MV-4-11 (cell line): ENCODE data around the gene KCNK10.

Experiments used
- DNase-seq: peaks from one replicate; lab custom pipeline; 2025; lab: John Stamatoyannopoulos, UW

KCNK10 gene

DNA sequence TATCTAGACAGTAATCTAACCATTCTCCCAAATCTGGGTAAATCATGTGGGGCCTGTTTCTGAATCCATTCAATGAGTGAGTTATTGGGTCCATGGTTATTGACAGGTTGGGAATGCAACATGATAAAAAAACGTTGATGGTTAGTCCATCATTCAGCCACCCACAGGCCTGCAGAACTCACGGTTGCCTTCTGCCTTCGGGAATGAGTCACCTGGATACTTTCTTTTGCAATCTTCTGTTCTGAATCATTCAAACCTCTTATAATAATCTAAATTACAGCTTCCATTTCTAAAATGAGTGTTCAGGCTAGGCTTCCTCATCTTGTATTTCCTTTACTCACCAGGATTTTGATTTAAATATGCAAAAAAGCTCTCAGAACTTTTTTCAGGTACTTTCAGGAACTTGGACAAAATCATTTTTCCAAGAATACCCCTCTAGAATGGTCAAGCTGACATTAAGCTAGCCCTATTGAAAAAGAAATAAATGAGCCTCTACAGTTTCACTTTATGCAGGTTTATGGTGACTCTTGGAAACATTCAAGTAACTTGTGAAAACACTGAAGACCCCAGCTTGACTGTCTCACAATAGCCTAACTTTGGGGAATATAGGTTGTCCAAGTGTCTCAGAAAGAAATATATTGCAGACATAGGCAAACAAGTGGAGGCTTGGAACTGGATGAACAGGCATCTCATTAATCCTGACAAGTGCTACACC lies 94.4 kb downstream of the KCNK10 start:
- no peak for DNase-seq

- no peak for DNase-seq
These were observed 95.4 kb downstream of the KCNK10 start for GRCh38 chr14:88227693-88228092.

DNA sequence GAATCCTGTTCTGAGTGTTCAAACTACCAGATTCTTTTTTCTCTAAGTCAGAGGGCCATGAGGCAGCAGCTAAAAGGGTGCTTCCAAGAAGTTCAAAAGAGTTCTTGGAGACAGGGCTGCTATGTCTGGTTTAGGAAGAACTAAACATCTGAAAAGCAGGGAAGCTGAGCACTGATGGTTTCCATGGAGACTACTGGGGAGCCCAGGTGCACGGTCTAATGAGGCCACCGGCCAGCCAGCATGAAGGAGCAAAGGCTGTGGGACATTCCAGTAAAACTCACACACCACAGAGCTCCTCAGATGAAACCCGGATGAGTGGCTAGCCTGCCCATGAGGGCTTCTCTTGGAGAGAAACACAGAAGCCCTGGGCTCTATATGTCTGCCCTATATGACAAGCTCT lies 97.3 kb downstream of the KCNK10 start:
- no peak for DNase-seq

DNA sequence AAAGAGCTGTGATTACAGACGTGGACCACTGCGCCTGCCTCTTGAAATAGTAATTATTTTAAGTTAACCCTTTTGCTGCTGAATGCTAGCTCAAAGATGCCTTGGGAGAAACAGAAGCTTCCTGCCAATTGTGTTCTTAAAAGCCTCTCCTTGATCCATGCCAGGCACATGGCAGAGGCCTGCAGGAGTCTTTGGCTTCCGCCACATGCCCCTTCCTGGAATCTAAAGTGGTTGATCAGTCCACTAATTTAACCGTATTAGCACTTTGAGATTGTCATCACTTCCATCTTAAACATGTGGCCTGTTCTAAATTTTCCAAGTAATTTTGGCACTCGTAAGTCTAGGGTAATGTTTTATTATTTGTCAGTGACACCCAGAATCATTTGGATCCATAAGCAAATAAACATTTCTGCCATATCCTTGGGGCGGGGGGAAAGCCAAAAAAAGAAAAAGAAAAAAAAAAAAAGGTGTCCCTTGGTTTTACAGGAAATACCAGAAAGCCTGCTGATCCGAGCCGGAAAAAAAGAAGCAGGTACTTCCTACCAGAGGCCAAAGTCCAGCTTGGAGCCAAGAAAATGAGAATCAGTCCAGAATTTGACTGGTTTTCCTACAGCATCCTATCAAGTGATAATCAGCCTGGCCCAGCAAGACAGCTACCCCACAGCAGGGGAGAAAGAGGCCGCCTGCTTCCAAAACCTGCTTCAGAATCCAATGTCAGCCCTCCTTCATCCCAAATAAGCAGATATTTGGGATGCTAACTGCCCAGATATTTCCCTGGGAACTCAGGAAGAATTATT lies 104.8 kb downstream of the KCNK10 start:
- DNase-seq: no peak

DNA sequence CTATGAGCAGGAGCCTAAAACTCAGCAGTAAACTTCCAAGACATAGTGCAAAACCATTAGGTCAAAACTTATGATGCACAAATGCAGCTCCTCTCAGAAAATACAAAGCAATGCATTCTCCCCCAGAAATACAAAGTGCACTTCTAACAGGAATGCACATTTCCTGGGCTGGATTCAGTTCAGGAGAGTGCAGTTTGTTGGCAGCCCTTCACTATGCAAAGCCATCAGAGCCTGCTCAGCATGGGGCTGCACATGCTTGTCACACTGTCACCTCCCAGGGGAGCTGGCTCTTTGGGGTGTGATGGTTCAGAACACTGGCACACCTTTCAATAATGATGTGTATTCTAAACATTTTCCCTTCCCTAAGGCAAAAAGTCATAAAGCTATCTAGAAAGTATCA lies 110.4 kb downstream of the KCNK10 start:
- DNase-seq: no peak

DNA sequence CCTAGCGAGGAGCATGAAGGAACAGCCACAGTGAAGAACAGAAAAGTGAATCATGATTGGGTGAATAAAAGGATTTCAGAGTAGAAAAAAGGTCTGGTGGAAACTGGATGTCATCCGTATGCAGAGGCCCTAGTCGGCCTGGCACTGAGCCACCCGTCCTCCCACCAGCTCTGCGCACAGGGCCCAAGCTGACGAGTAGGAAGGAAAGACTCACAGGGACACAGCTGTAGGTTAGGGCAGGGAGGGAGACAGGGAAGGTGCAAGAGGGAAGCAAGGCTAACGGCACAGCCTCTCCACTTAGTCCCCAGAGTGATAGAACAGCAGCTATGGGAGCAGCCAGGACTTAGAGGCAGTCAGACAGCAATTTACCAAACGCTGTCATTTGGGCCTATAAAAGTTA lies 112.6 kb downstream of the KCNK10 start:
- no peak for DNase-seq

GRCh38 chr14:88209273-88209672 lies 113.8 kb downstream of the KCNK10 start:
- no peak for DNase-seq

GRCh38 chr14:88208858-88209257 lies 114.2 kb downstream of the KCNK10 start:
- DNase-seq: no peak

- DNase-seq: no peak
These were observed 118.8 kb downstream of the KCNK10 start for GRCh38 chr14:88204221-88204620.

DNA sequence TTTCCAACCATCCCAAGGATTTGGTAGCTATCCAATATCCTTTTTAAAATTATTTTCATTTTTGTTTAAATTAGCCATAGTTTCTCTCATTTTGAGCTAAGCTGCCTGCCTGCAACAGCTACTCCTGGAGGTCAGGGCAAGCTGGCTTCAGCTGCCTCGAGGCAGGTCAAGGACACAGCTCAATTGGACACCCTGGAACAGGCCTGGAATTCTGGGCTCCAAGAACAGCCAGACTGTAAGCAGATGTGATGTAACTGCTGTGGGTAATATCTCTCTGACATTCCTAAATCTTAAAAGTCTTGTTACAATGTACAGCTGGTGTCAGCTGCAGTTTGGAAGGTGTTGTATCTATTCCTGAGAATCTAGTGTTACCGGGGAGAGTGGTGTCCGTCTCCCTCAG lies 119.8 kb downstream of the KCNK10 start:
- no peak for DNase-seq

GRCh38 chr14:88202286-88202685 lies 120.8 kb downstream of the KCNK10 start:
- DNase-seq: no peak

- DNase-seq: no peak
These were observed 121.2 kb downstream of the KCNK10 start for GRCh38 chr14:88201851-88202250.

DNA sequence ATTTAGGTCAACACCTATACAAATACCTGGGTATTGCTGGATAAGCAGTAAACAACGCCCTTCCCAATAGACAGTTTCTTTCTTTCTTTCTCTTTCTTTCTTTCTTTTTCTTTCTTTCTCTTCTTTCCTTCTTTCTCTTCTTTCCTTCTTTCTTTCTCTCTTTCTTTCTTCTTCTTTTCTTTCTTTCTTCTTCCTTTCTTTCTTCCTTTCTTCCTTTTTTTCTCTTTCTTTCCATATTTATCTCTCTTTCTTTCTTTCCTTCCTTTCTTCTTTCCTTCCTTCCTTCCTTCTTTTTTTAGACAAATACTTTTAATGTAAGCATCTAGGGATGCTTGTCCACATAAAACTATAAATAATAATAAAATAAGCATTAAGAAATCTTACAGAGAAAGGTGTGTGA lies 123.2 kb downstream of the KCNK10 start:
- no peak for DNase-seq

GRCh38 chr14:88198446-88198845 lies 124.6 kb downstream of the KCNK10 start:
- no peak for DNase-seq

GRCh38 chr14:88196925-88197324 lies 126.1 kb downstream of the KCNK10 start:
- DNase-seq: no peak

GRCh38 chr14:88196116-88196890 lies 126.8 kb downstream of the KCNK10 start:
- no peak for DNase-seq

DNA sequence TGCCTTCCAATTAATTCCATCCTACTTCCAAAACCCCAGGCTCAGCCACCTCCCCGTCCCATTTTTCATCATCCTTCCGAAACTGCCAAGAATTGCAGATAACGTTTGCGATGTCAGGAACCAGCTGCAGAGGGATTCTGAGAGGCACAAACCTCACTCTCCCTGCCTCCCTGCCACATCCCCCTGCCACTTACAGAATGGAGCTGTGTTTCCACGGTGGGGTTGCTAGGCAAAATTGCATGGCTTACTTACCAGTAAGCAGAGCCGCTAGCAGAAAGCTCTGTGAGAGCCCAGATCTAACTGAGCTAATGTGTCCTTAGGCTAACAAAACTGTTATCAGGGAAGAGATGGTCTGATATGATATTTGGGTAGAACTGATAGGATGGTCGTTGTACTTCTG lies 127.4 kb downstream of the KCNK10 start:
- no peak for DNase-seq

DNA sequence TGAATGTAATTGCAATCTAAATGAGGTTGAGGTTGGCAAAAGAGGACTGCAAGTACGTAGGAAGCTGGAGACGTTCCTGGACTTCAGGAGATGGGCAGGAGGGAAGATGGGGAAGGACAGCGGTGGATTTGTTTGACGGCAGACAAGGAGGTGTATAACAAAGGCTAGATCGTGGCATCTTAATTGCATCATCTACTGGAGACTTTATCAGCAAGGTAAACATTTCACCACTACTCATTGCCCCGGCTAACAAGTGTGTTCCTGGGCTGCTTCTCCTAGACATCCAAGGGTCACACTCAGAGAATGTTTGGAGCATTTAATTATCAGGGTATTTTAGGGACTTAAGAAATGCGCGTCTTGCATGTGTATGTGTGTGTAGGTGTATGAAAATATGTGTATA lies 128.5 kb downstream of the KCNK10 start:
- DNase-seq: no peak

GRCh38 chr14:88191605-88192004 lies 131.5 kb downstream of the KCNK10 start:
- DNase-seq: no peak

DNA sequence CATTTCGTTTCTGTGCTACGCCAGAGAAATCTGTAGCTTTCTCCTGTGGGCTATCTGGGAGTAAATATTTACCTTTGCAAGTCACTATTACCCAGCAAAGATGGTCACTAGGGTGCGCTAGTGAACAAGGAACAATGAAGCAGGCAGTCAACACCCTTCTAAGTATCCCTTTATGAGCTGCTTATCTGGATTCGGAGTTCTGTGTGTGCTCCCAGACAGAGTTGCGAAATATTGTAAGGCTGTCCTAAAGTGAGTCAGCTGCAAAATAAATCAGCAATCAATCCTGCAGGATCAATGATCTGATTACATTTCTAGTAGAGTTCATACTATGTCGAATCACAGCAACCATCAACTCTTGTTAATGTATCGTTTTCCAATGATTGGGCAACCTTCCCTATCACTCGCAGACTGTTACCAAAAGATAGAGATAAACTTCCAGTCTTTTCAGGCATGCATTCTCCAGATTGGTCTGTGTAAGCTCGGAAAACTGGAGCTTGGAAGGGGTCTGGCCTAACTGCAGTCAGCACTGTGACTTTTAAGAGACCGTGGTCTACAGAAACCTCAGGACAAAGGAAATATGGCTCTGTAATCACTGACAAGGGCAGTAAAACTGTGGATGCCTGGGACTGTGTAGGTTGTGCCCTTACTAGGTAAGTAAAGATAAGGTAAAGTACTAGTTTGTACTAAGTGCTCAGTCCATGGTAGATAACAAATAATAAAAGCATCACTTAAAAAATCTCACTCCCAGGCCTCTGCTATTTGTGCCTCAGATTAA lies 133.5 kb downstream of the KCNK10 start:
- peak; percentile 77 for DNase-seq

DNA sequence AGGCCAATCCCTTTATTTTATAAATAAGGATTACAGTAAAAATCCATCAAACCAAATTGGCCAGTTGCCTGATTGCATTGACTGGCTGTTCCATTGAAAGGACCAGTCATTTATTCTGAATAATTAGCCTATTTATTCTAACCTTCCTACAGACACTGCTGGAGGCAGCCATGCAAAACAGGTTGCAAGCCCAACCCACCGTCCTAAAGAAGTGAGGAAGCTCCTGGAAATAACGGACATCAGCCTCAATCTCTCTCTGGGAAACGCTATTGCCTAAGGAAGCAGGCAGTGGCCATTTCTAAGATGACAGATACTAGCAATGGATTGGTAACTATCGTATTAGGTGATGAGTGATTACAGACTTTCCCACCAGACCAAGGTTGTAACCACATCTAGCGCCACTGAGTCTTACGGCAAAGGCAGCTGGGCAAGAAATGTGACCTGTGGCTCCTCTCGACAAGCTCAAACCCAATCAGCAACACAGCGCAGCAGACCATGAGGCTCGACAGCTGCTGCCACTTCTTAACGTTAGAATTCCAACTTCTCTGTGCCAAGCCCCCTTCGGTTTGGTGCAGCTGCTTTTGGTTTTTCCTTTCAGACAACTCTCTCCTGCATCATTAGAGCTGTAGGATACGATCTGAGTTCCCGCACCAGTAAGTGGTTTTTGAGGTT lies 134.2 kb downstream of the KCNK10 start:
- no peak for DNase-seq

DNA sequence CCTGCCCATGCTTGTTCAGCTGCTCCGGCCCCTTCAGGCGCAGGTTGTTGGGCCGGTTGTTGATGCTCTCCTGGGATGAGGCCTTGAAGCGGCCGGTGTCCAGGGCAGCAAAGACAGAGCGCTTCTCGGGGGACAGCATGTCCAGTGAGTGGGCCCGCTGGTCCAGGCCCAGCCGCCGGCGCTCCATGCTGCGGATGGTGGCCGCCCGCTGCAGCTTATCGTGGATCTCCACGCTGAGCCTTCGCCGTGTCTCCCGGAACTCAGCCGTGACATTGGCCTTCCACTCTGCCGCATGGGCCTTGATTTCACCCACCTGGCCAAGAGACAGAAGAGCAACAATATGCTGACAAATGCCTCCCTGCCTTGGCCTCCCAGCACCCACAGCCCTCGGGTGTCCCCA lies 137.2 kb downstream of the KCNK10 start:
- DNase-seq: no peak
